Epidermal melanocyte (primary cell): ENCODE data around the gene MCEMP1.

Experiments used
- DNase-seq: peaks from one replicate; pipeline ENCODE4 v3.0.0; 2011; ENCODE audit warnings: low spot score; ENCODE audit not compliant: insufficient read length

Gene MCEMP1

GRCh38 chr19:7729211-7729610 lies 52.3 kb downstream of the MCEMP1 start:
- no peak for DNase-seq
